CD14-positive monocyte (primary cell): ENCODE data around the gene SUZ12. TPM values are rescaled to one million over a fixed set of nuclear protein-coding genes. Genes with fewer than 3 reads are reported as not detected.

Source experiments
- DNase-seq, 3 donors: peaks; one replicate each; pipeline ENCODE4 v3.0.0-alpha.2; 2011 to 2022
- H2AFZ ChIP-seq: 2 replicates; pipeline ENCODE4 v1.6.0; 2012; ENCODE audit warnings: mild to moderate bottlenecking, low read depth, low read length, inconsistent platforms; ENCODE audit not compliant: insufficient read depth, poor library complexity, severe bottlenecking
- H3K27ac ChIP-seq, 2 donors: 1 replicate in 1 of 2; 2 replicates in 1 of 2; pipeline ENCODE4 v1.5.1; 2012 to 2013; ENCODE audit warnings: low read length in 2 of 2, control low read depth in 1 of 2, inconsistent platforms in 1 of 2, low read depth in 1 of 2, mild to moderate bottlenecking in 1 of 2
- H3K27me3 ChIP-seq, 2 donors: one replicate each; pipeline versions ENCODE4 v1.6.0 to v1.6.1; 2011 to 2013; ENCODE audit warnings: low read length in 2 of 2; ENCODE audit not compliant: control insufficient read depth in 2 of 2, insufficient read depth in 2 of 2
- H3K36me3 ChIP-seq, 2 donors: replicated peaks in 1 of 2; 1 replicate in 1 of 2; 2 replicates in 1 of 2; pipeline versions ENCODE4 v1.5.1 to v1.6.1; 2012 to 2013; ENCODE audit warnings: low read length in 2 of 2, control low read depth in 1 of 2, inconsistent platforms in 1 of 2, mild to moderate bottlenecking in 1 of 2; ENCODE audit not compliant: insufficient read depth in 2 of 2, control insufficient read depth in 1 of 2
- H3K4me1 ChIP-seq, 2 donors: 1 replicate in 1 of 2; 2 replicates in 1 of 2; pipeline versions ENCODE4 v1.5.1 to v1.6.1; 2012 to 2013; ENCODE audit warnings: low read length in 2 of 2, control low read depth in 1 of 2, inconsistent platforms in 1 of 2, mild to moderate bottlenecking in 1 of 2, moderate library complexity in 1 of 2; ENCODE audit not compliant: insufficient read depth in 2 of 2, control insufficient read depth in 1 of 2
- H3K4me2 ChIP-seq: replicated peaks from 2 replicates; pipeline ENCODE3; 2012; ENCODE audit warnings: low read length, moderate library complexity, mild to moderate bottlenecking; ENCODE audit not compliant: poor library complexity, severe bottlenecking; ENCODE audit errors: extremely low read depth
- H3K4me3 ChIP-seq, 3 experiments: fragments of 200-600 bp in 1 of 3; sonication (generic) in 1 of 3; replicated peaks in 1 of 3; 1 replicate in 2 of 3; 2 replicates in 1 of 3; pipeline ENCODE4 v1.5.1; 2011 to 2013; ENCODE audit warnings: low read length in 3 of 3, mild to moderate bottlenecking in 3 of 3, control low read depth in 2 of 3, low read depth in 2 of 3, inconsistent platforms in 1 of 3, moderate library complexity in 1 of 3
- H3K79me2 ChIP-seq: 2 replicates; pipeline ENCODE4 v1.6.0; 2012; ENCODE audit warnings: mild to moderate bottlenecking, control low read depth, inconsistent platforms, low read length, moderate library complexity; ENCODE audit not compliant: insufficient read depth
- H3K9ac ChIP-seq: 2 replicates; pipeline ENCODE4 v1.6.0; 2017; ENCODE audit warnings: low read length, mild to moderate bottlenecking; ENCODE audit not compliant: insufficient read depth, poor library complexity, severe bottlenecking
- H3K9me3 ChIP-seq, 2 donors: replicated peaks in 1 of 2; 1 replicate in 1 of 2; 2 replicates in 1 of 2; pipeline versions ENCODE4 v1.5.1 to v1.6.1; 2012 to 2013; ENCODE audit warnings: low read length in 2 of 2, control low read depth in 1 of 2; ENCODE audit not compliant: control insufficient read depth in 1 of 2, insufficient read depth in 1 of 2
- H4K20me1 ChIP-seq: 2 replicates; pipeline ENCODE4 v1.6.0; 2012; ENCODE audit warnings: mild to moderate bottlenecking, low read length, control low read depth, moderate library complexity; ENCODE audit not compliant: insufficient read depth
- H3K27ac Mint-ChIP-seq, 7 donors: one replicate each; pipeline ENCODE4 v1.8.0; 2020; ENCODE audit warnings: mild to moderate bottlenecking in 7 of 7, mixed read lengths in 7 of 7, moderate library complexity in 6 of 7, inconsistent platforms in 2 of 7
- H3K27me3 Mint-ChIP-seq, 3 donors: one replicate each; pipeline ENCODE4 v1.8.0; 2021 to 2022; ENCODE audit warnings: low read depth in 3 of 3, mild to moderate bottlenecking in 3 of 3, mixed read lengths in 3 of 3, moderate library complexity in 3 of 3, inconsistent platforms in 1 of 3
- H3K36me3 Mint-ChIP-seq, 2 donors: one replicate each; pipeline ENCODE4 v1.8.0; 2020; ENCODE audit warnings: mixed read lengths in 2 of 2, inconsistent platforms in 1 of 2, mild to moderate bottlenecking in 1 of 2
- H3K4me1 Mint-ChIP-seq: one replicate; pipeline ENCODE4 v1.8.0; 2020; ENCODE audit warnings: mild to moderate bottlenecking, mixed read lengths
- H3K4me3 Mint-ChIP-seq, 2 donors: one replicate each; pipeline ENCODE4 v1.8.0; 2020; ENCODE audit warnings: mild to moderate bottlenecking in 2 of 2, mixed read lengths in 2 of 2, moderate library complexity in 1 of 2
- H3K9me3 Mint-ChIP-seq, 7 donors: one replicate each; pipeline ENCODE4 v1.8.0; 2020 to 2022; ENCODE audit warnings: mixed read lengths in 7 of 7, mild to moderate bottlenecking in 6 of 7, moderate library complexity in 6 of 7, inconsistent platforms in 2 of 7
- CTCF ChIP-seq: fragments of 200-600 bp; IDR thresholded peaks from one replicate; pipeline ENCODE4 v1.8.0; 2022; ENCODE audit warnings: antibody characterized with exemption, mild to moderate bottlenecking
- WGBS: methylation state at CpG from one replicate; pipeline ENCODE4 v1.1.5; 2013; ENCODE audit warnings: missing lambda C conversion rate; ENCODE audit not compliant: insufficient coverage; 5-methylcytosine and 5-hydroxymethylcytosine counted together
- intact Hi-C, 2 donors: fragments of 100-400 bp; cut with micrococcal nuclease; formaldehyde crosslinking; loops; one replicate each; pipeline versions ENCODE4 v1.15.0 to v1.15.1; 2023
- polyA plus RNA-seq, 3 donors: library from polyadenylated mRNA; depleted of rRNA in 1 of 3; unstranded in 2 of 3; stranded (reverse) in 1 of 3; fragments of 300-500 nt in 2 of 3; fragments of >200 nt in 1 of 3; fragmentation: Illumina TruSeq in 2 of 3; gene quantifications; 1 replicate in 2 of 3; 2 replicates in 1 of 3; pipeline ENCODE4 v1.2.3, GENCODE V29; 2012 to 2021

SUZ12 gene
- polyA plus RNA-seq, 3 donors: 6.3 to 9.9 (median 7.9) TPM

- H3K27ac Mint-ChIP-seq: no peak overlapping the region
- no peak overlapping the region for H3K4me3 Mint-ChIP-seq
- no peaks in the 10 kb centered on the region for H3K9me3 Mint-ChIP-seq
- H4K20me1 ChIP-seq: no peaks in the 10 kb centered on the region
- no peak overlapping the region for H3K4me3 ChIP-seq
- no peaks in the 10 kb centered on the region for H3K79me2 ChIP-seq
- no peaks in the 10 kb centered on the region for H3K27me3 ChIP-seq
- H3K36me3 ChIP-seq: peaks cover 78 to 88% of the 10 kb centered on the region in 2 donors
- no peaks in the 10 kb centered on the region for H3K27me3 Mint-ChIP-seq
- H2AFZ ChIP-seq: no peak overlapping the region
- WGBS: 100% methylated on average over 2 of the region's 6 CpGs
- H3K4me2 ChIP-seq: no peak overlapping the region
- peaks cover 53 to 81% of the 10 kb centered on the region in 2 donors for H3K36me3 Mint-ChIP-seq
- H3K27ac ChIP-seq: no peak overlapping the region
- H3K4me1 ChIP-seq: no peaks in the 10 kb centered on the region
- no peaks in the 10 kb centered on the region for H3K9me3 ChIP-seq
- TF ChIP-seq CTCF: no peak
- intact Hi-C loops: no loop called here
- H3K4me1 Mint-ChIP-seq: no peaks in the 10 kb centered on the region
- no peak for DNase-seq
- no peak overlapping the region for H3K9ac ChIP-seq
These were observed 60.2 kb downstream of the SUZ12 start for GRCh38 chr17:31997005-31997404.

- Mint-ChIP-seq H3K9me3 (peaks cover 0 to 2% (median 0%) of the 10 kb centered on the region in 7 donors), H3K4me1 (peaks cover 41% of the 10 kb centered on the region), H3K27me3 (peaks cover 7 to 18% (median 13%) of the 10 kb centered on the region in 3 donors), H3K27ac (peak within 1 kb of the TSS in 6 of 7 donors; percentile 6 to 89 (median 78)), H3K4me3 (peak within 1 kb of the TSS; percentile 94 to 97), H3K36me3 (peaks cover 0 to 4% of the 10 kb centered on the region in 2 donors)
- Histone ChIP-seq H3K4me1 (peaks cover 28 to 35% of the 10 kb centered on the region in 2 donors), H2AFZ (peak within 1 kb of the TSS; percentile 96), H4K20me1 (peaks cover 13% of the 10 kb centered on the region), H3K79me2 (peaks cover 49% of the 10 kb centered on the region), H3K36me3 (no peaks in the 10 kb centered on the region), H3K9me3 (no peaks in the 10 kb centered on the region), H3K4me3 (peak within 1 kb of the TSS; percentile 90 to 94 (median 91)), H3K27ac (peak within 1 kb of the TSS in 1 of 2 donors; percentile 83), H3K9ac (peak within 1 kb of the TSS; percentile 83), H3K4me2 (peak within 1 kb of the TSS; percentile 80), H3K27me3 (peaks cover 5 to 10% of the 10 kb centered on the region in 2 donors)
- TF ChIP-seq CTCF: peak; percentile 96
- intact Hi-C loops: loop anchor here in 1 of 2 donors (5.0 kb wide), 1 partner anchor 135 kb away; the partner anchor contains the start of gene RHOT1
- WGBS: 1% methylated on average over 24 of the region's 51 CpGs
- DNase-seq: peak; percentile 74 to 85 (median 80)
These were observed 70.2 kb downstream of the SUZ12 start, which contains the start of gene LRRC37B for GRCh38 chr17:32006957-32007462. Gene LRRC37B, plus strand, starts transcription at chr17:32007383. Its CDS starts 14,010 bp downstream, at chr17:32021393.
